Karpas-422 (cell line): Measurements from ENCODE around the gene UBQLN1. TPM values are rescaled to one million over a fixed set of nuclear protein-coding genes. Genes with fewer than 3 reads are reported as not detected.

Experiments
- DNase-seq: peaks from one replicate; pipeline ENCODE4 v3.0.0-alpha.2; 2015
- H2AFZ ChIP-seq: fragments of 200-600 bp; sonication (generic); 2 replicates; pipeline ENCODE4 v1.6.1; 2014; ENCODE audit warnings: antibody characterized with exemption, low read length, mixed read lengths
- H3K27ac ChIP-seq: fragments of 200-600 bp; sonication (generic); 2 replicates; pipeline ENCODE4 v1.5.1; 2014; ENCODE audit warnings: mild to moderate bottlenecking, low read length, moderate library complexity
- H3K27me3 ChIP-seq: fragments of 200-600 bp; sonication (generic); 2 replicates; pipeline ENCODE4 v1.6.1; 2014; ENCODE audit warnings: low read length, mixed read lengths
- H3K36me3 ChIP-seq: fragments of 200-600 bp; sonication (generic); 2 replicates; pipeline ENCODE4 v1.6.1; 2014; ENCODE audit warnings: low read length, mixed read lengths; ENCODE audit not compliant: insufficient read depth
- H3K4me1 ChIP-seq: fragments of 200-600 bp; sonication (generic); 2 replicates; pipeline ENCODE4 v1.6.1; 2014; ENCODE audit warnings: mild to moderate bottlenecking, low read length, mixed read lengths
- H3K4me2 ChIP-seq: fragments of 200-600 bp; sonication (generic); 2 replicates; pipeline ENCODE4 v1.6.1; 2014; ENCODE audit warnings: low read length, low read depth, mild to moderate bottlenecking; ENCODE audit not compliant: poor library complexity, severe bottlenecking
- H3K4me3 ChIP-seq: fragments of 200-600 bp; sonication (generic); 2 replicates; pipeline ENCODE4 v1.5.1; 2014; ENCODE audit warnings: mild to moderate bottlenecking, antibody characterized with exemption, low read length, mixed read lengths
- H3K79me2 ChIP-seq: fragments of 200-600 bp; sonication (generic); 2 replicates; pipeline ENCODE4 v1.6.1; 2014; ENCODE audit warnings: mild to moderate bottlenecking, low read length, mixed read lengths
- H3K9ac ChIP-seq: fragments of 200-600 bp; sonication (generic); 2 replicates; pipeline ENCODE4 v1.6.0; 2014; ENCODE audit warnings: low read length
- H3K9me2 ChIP-seq: fragments of 200-600 bp; sonication (generic), shearing (Covaris generic); replicated peaks from 2 replicates; pipeline ENCODE4 v1.6.0; 2014; ENCODE audit warnings: mild to moderate bottlenecking, low read length, moderate library complexity; ENCODE audit not compliant: insufficient read depth
- H3K9me3 ChIP-seq: fragments of 300-700, 200-600 bp; sonication (generic); 2 replicates; pipeline ENCODE4 v1.6.1; 2014; ENCODE audit warnings: low read length, mixed read lengths
- H4K20me1 ChIP-seq: fragments of 200-600 bp; sonication (generic); 2 replicates; pipeline ENCODE4 v1.6.1; 2014; ENCODE audit warnings: mild to moderate bottlenecking, antibody characterized with exemption, low read length, low read depth; ENCODE audit not compliant: insufficient read depth
- total RNA-seq: library from RNA; depleted of rRNA; stranded (reverse); fragments of >200 nt; shearing (Covaris generic); gene quantifications from 2 replicates; pipeline ENCODE4 v1.2.3, GENCODE V29; 2014; ENCODE audit warnings: low replicate concordance

UBQLN1 gene
- total RNA-seq, 1 experiment from 2014 or later, result 118 TPM

- no peak overlapping the region for H3K9ac ChIP-seq
- DNase-seq, result no peak
- H3K4me2 ChIP-seq, result no peak overlapping the region
- H3K4me1 ChIP-seq, result peaks cover 14% of the 10 kb centered on the region
- H3K27ac ChIP-seq, result no peak overlapping the region
- no peaks in the 10 kb centered on the region for H3K9me3 ChIP-seq
- H3K9me2 ChIP-seq, result no peaks in the 10 kb centered on the region
- H2AFZ ChIP-seq, result no peak overlapping the region
- peaks cover 93% of the 10 kb centered on the region for H3K79me2 ChIP-seq
- no peaks in the 10 kb centered on the region for H3K27me3 ChIP-seq
- peaks cover 17% of the 10 kb centered on the region; the same call in 1 of the 2 replicates for H4K20me1 ChIP-seq
- no peak overlapping the region for H3K4me3 ChIP-seq
- H3K36me3 ChIP-seq, result peaks cover 42% of the 10 kb centered on the region
These were observed 27.5 kb downstream of the UBQLN1 start for GRCh38 chr9:83680233-83680632.

GRCh38 chr9:83677596-83677995 lies 30.2 kb downstream of the UBQLN1 start:
- DNase-seq, result no peak
- Histone ChIP-seq H3K9ac (no peak overlapping the region), H4K20me1 (0 out of 2 replicates have a peak, but pooled peaks cover 11% of the 10 kb centered on the region), H3K4me1 (peaks cover 14% of the 10 kb centered on the region), H3K9me3 (no peaks in the 10 kb centered on the region), H3K27me3 (no peaks in the 10 kb centered on the region), H2AFZ (no peak overlapping the region), H3K27ac (no peak overlapping the region), H3K4me2 (no peak overlapping the region), H3K36me3 (peaks cover 57% of the 10 kb centered on the region), H3K4me3 (no peak overlapping the region), H3K79me2 (peaks cover 92% of the 10 kb centered on the region), H3K9me2 (no peaks in the 10 kb centered on the region)

DNA sequence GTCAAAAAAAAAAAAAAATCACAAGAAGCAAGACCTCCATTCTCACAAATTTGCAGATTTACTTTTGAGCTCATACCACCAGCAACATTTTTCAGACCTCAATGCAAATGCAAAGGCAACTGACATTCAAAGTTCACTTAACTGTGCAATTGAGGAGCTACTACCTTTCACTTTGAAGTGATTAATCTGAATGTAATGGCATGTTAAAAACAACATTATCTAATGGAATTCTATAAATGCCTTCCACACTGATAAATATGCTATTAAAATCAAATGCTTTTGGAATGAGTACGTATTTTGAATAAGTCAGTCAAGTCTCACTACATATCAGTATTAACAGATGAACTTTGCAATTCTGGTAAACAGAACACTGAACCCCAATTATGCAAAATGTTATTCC lies 32.3 kb downstream of the UBQLN1 start:
- Histone ChIP-seq H3K4me3 (no peak overlapping the region), H3K9me3 (no peaks in the 10 kb centered on the region), H3K9me2 (no peaks in the 10 kb centered on the region), H3K36me3 (peaks cover 52% of the 10 kb centered on the region), H2AFZ (no peak overlapping the region), H3K27me3 (no peaks in the 10 kb centered on the region), H3K4me1 (peaks cover 14% of the 10 kb centered on the region), H3K79me2 (peaks cover 93% of the 10 kb centered on the region), H4K20me1 (0 out of 2 replicates have a peak, but pooled peaks cover 3% of the 10 kb centered on the region), H3K27ac (0 out of 2 replicates have a peak overlapping the region, but pooled peaks have one; percentile 25), H3K9ac (no peak overlapping the region), H3K4me2 (no peak overlapping the region)
- DNase-seq, result no peak

DNA sequence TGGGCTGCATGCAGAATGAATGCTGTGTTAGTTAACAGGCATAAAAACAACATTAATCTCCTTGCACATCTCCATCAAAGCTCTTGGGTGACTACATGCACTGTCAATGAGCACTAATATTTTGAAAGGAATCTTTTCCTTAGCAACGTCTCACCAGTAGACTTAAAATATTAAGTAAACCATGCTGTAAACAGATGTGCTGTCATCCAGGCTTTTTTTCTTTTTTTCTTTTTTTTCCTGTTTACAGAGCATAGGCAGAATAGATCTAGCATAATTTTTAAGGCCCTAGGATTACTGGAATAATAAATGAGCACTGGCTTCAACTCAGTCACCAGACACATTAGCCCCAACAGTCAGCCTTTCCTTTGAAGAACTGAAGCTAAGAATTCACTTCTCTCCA lies 36.3 kb downstream of the UBQLN1 start:
- Histone ChIP-seq H3K79me2 (peaks cover 99% of the 10 kb centered on the region), H3K27ac (no peak overlapping the region), H3K36me3 (peaks cover 41% of the 10 kb centered on the region)

DNA sequence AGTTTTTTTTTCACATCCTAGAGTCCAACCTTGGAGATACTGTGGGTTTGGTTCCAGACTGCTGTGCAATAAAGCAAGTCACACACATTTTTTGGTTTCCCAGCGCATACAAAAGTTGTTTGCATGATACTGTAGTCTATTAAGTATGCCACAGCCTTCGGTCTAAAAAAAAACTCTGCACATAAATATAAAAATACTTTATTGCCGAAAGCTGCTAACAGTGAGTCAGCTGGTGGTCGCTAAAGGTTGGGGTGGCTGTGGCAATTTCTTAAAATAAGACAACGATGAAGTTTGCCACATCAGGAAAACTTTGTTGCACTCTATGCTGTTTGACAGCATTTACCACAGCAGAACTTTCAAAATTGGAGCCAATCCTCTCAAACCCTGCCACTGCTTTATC lies 37.4 kb downstream of the UBQLN1 start:
- H3K9me2 ChIP-seq, result no peaks in the 10 kb centered on the region
- H3K36me3 ChIP-seq, result peaks cover 39% of the 10 kb centered on the region
- H3K9ac ChIP-seq, result no peak overlapping the region
- H3K4me1 ChIP-seq, result peaks cover 46% of the 10 kb centered on the region
- DNase-seq, result no peak
- no peak overlapping the region for H3K4me2 ChIP-seq
- H4K20me1 ChIP-seq, result no peaks in the 10 kb centered on the region
- no peaks in the 10 kb centered on the region for H3K9me3 ChIP-seq
- H2AFZ ChIP-seq, result no peak overlapping the region
- H3K27me3 ChIP-seq, result no peaks in the 10 kb centered on the region
- no peak overlapping the region for H3K4me3 ChIP-seq
- H3K79me2 ChIP-seq, result peaks cover 99% of the 10 kb centered on the region
- H3K27ac ChIP-seq, result no peak overlapping the region

More for the DNA sequence above, 36.3 kb downstream of the UBQLN1 start:
- H3K9ac ChIP-seq, result no peak overlapping the region
- no peak overlapping the region for H2AFZ ChIP-seq
- H4K20me1 ChIP-seq, result no peaks in the 10 kb centered on the region
- no peaks in the 10 kb centered on the region for H3K9me2 ChIP-seq
- no peaks in the 10 kb centered on the region for H3K27me3 ChIP-seq
- no peak for DNase-seq
- no peaks in the 10 kb centered on the region for H3K9me3 ChIP-seq
- H3K4me3 ChIP-seq, result no peak overlapping the region
- H3K4me2 ChIP-seq, result no peak overlapping the region
- H3K4me1 ChIP-seq, result peaks cover 43% of the 10 kb centered on the region

DNA sequence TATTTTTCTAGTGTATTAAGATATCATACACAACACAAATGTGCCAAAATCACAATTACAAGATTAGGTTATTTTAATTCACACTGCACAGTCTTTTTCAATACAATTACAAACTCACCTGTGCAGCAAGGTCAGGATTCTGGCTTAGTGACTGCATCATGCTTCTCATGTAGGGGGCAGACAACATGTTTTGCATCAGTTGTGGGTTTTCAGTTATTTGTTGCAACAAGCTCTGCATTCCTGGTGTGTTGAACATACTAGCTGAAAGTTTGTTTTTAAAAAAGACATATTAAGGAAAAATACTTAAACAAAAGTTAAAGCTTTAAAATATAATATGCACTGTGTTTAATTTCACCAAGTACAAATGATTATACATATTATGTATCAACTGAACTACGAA lies 38.7 kb downstream of the UBQLN1 start:
- no peak for DNase-seq
- no peak overlapping the region for H3K4me3 ChIP-seq
- H3K9me2 ChIP-seq, result no peaks in the 10 kb centered on the region
- H3K36me3 ChIP-seq, result peaks cover 34% of the 10 kb centered on the region
- H3K79me2 ChIP-seq, result peaks cover 93% of the 10 kb centered on the region
- H3K9ac ChIP-seq, result no peak overlapping the region
- H2AFZ ChIP-seq, result no peak overlapping the region
- H3K9me3 ChIP-seq, result no peaks in the 10 kb centered on the region
- no peaks in the 10 kb centered on the region for H4K20me1 ChIP-seq
- no peaks in the 10 kb centered on the region for H3K27me3 ChIP-seq
- H3K27ac ChIP-seq, result no peak overlapping the region
- no peak overlapping the region for H3K4me2 ChIP-seq
- peaks cover 45% of the 10 kb centered on the region for H3K4me1 ChIP-seq

- Histone ChIP-seq H3K36me3 (peaks cover 48% of the 10 kb centered on the region), H3K9ac (no peak overlapping the region), H3K4me1 (peaks cover 45% of the 10 kb centered on the region), H3K27me3 (no peaks in the 10 kb centered on the region), H2AFZ (no peak overlapping the region), H3K4me3 (no peak overlapping the region), H3K9me2 (no peaks in the 10 kb centered on the region), H3K27ac (peak overlapping the region; percentile 54; the same call in 1 of the 2 replicates), H4K20me1 (no peaks in the 10 kb centered on the region), H3K79me2 (peaks cover 91% of the 10 kb centered on the region), H3K4me2 (no peak overlapping the region), H3K9me3 (no peaks in the 10 kb centered on the region)
- no peak for DNase-seq
These were observed 42.1 kb downstream of the UBQLN1 start for GRCh38 chr9:83665580-83666200.

DNA sequence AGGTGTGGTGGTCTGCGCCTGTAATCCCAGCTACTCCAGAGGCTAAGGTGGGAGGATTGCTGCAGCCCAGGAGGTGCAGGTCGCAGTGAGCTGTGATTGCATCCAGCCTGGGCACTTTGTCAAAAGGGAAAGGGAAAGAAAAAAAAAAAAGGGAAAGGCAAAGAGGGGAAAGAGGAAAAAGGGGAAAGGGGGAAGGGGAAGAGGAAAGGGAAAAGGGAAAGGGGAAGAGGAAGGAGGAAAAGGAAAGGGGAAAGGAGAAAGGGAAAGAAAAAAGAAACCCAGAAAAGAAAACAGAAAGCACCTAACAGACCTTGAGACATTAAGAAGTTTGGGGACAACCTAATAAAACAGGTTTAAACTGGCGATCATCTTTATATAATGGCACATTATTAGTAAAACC lies 44.8 kb downstream of the UBQLN1 start:
- Histone ChIP-seq H4K20me1 (no peaks in the 10 kb centered on the region), H3K4me3 (no peak overlapping the region), H3K9ac (no peak overlapping the region), H3K4me1 (peaks cover 25% of the 10 kb centered on the region), H3K27me3 (no peaks in the 10 kb centered on the region), H3K27ac (no peak overlapping the region), H3K36me3 (peaks cover 61% of the 10 kb centered on the region), H3K4me2 (no peak overlapping the region), H3K9me3 (no peaks in the 10 kb centered on the region), H3K79me2 (peaks cover 76% of the 10 kb centered on the region), H3K9me2 (no peaks in the 10 kb centered on the region), H2AFZ (no peak overlapping the region)
- no peak for DNase-seq
